Islet precursor cell (in vitro differentiated cells): Measurements from ENCODE around the gene WARS2.
"Not testable (repeated sequence)": the region's sequence is repeated elsewhere in the genome, so short reads cannot be mapped to it uniquely, and the experiment has no call there.

Experiments used
- DNase-seq: peaks from one replicate; pipeline ENCODE4 v3.0.0-alpha.2; 2018

The WARS2 gene

GRCh38 chr1:119140177-119141019 lies at the start of gene WARS2:
Gene WARS2 (minus strand): TSS chr1:119140653. CDS start chr1:119140644, 9 bp downstream.
- DNase-seq, result peak; percentile 99

GRCh38 chr1:119188926-119189325 lies 48.5 kb upstream of the WARS2 start:
- DNase-seq, result no peak

- DNase-seq, result no peak
Measured at GRCh38 chr1:119187416-119187815, 47.0 kb upstream of the WARS2 start.

- DNase-seq, result no peak
Measured at GRCh38 chr1:119186471-119186870, 46.0 kb upstream of the WARS2 start.

GRCh38 chr1:119184972-119185371 lies 44.5 kb upstream of the WARS2 start:
- no peak for DNase-seq

GRCh38 chr1:119181218-119181617 lies 40.8 kb upstream of the WARS2 start:
- no peak for DNase-seq

- no peak for DNase-seq
Measured at GRCh38 chr1:119179051-119179450, 38.6 kb upstream of the WARS2 start.

- not testable (repeated sequence) for DNase-seq
Measured at GRCh38 chr1:119172927-119173326, 32.5 kb upstream of the WARS2 start.

- DNase-seq, result not testable (repeated sequence)
Measured at GRCh38 chr1:119171381-119172010, 31.0 kb upstream of the WARS2 start.

GRCh38 chr1:119163396-119163795 lies 22.9 kb upstream of the WARS2 start:
- DNase-seq, result no peak

GRCh38 chr1:119160866-119161265 lies 20.4 kb upstream of the WARS2 start:
- DNase-seq, result no peak

GRCh38 chr1:119160409-119160808 lies 20.0 kb upstream of the WARS2 start:
- DNase-seq, result no peak

GRCh38 chr1:119159966-119160365 lies 19.5 kb upstream of the WARS2 start:
- DNase-seq, result no peak

GRCh38 chr1:119159111-119159510 lies 18.7 kb upstream of the WARS2 start:
- no peak for DNase-seq

GRCh38 chr1:119156761-119157160 lies 16.3 kb upstream of the WARS2 start:
- not testable (repeated sequence) for DNase-seq

- not testable (repeated sequence) for DNase-seq
Measured at GRCh38 chr1:119155069-119155468, 14.6 kb upstream of the WARS2 start.

GRCh38 chr1:119150150-119150549 lies 9.7 kb upstream of the WARS2 start:
- no peak for DNase-seq

GRCh38 chr1:119147661-119148090 lies 7.2 kb upstream of the WARS2 start:
- no peak for DNase-seq

GRCh38 chr1:119146466-119146865 lies 6.0 kb upstream of the WARS2 start:
- DNase-seq, result no peak

- no peak for DNase-seq
Measured at GRCh38 chr1:119144813-119145212, 4.4 kb upstream of the WARS2 start.

- DNase-seq, result no peak
Measured at GRCh38 chr1:119143706-119144105, 3.3 kb upstream of the WARS2 start.

- no peak for DNase-seq
Measured at GRCh38 chr1:119141660-119142059, 1.2 kb upstream of the WARS2 start.

GRCh38 chr1:119141020-119141424 lies 569 bp upstream of the WARS2 start:
- peak; percentile 57 for DNase-seq

- no peak for DNase-seq
Measured at GRCh38 chr1:119139857-119140176, 636 bp downstream of the WARS2 start.
